Activated B cell treated with CpG ODN at 0.5 μM for 24 hours (primary cell): ENCODE results near the gene SLC35E1. TPM values are rescaled to one million over a fixed set of nuclear protein-coding genes. Genes with fewer than 3 reads are reported as not detected.

Experiments used
- ATAC-seq: fragments of 200-7000 bp; cut with Tn5 transposase; one replicate; pipeline ENCODE4 v1.10.0; 2021; ENCODE audit warnings: low read depth, mild to moderate bottlenecking, moderate library complexity
- CTCF ChIA-PET: fragments of 350-600 bp; sonication (Branson Sonifier 250); formaldehyde crosslinking; loops from one replicate; lab custom pipeline; 2021; ENCODE audit warnings: antibody characterized with exemption; lab: Charles Lee
- POLR2A ChIA-PET: fragments of 350-600 bp; sonication (Branson Sonifier 250); formaldehyde crosslinking; loops from one replicate; lab custom pipeline; 2021; ENCODE audit warnings: antibody characterized with exemption; lab: Charles Lee
- DNase-seq: peaks from one replicate; pipeline ENCODE4 v3.0.0; 2022
- H3K27ac Mint-ChIP-seq: one replicate; pipeline ENCODE4 v1.8.0; 2020; ENCODE audit warnings: mixed read lengths
- H3K27me3 Mint-ChIP-seq: one replicate; pipeline ENCODE4 v1.8.0; 2021; ENCODE audit warnings: mixed read lengths
- H3K36me3 Mint-ChIP-seq: one replicate; pipeline ENCODE4 v1.8.0; 2021; ENCODE audit warnings: low read depth, mixed read lengths
- H3K4me1 Mint-ChIP-seq: one replicate; pipeline ENCODE4 v1.8.0; 2021; ENCODE audit warnings: mixed read lengths
- H3K4me3 Mint-ChIP-seq: one replicate; pipeline ENCODE4 v1.8.0; 2020; ENCODE audit warnings: mild to moderate bottlenecking, mixed read lengths
- H3K9me3 Mint-ChIP-seq: one replicate; pipeline ENCODE4 v1.8.0; 2020; ENCODE audit warnings: mixed read lengths
- intact Hi-C: fragments of 100-400 bp; cut with micrococcal nuclease; formaldehyde crosslinking; loops from one replicate; pipeline ENCODE4 v1.15.1; 2024
- total RNA-seq: library from RNA; stranded (reverse); gene quantifications from 2 replicates; pipeline ENCODE4 v1.2.3, GENCODE V29; 2022
- TF ChIP-seq, protein P1 (sequence below): fragments of 200-600 bp; IDR thresholded peaks from one replicate; pipeline ENCODE4 v1.8.0; 2022; ENCODE audit warnings: antibody characterized with exemption, mild to moderate bottlenecking

Gene SLC35E1
- total RNA-seq, 1 donor from 2014 or later = 51.7 TPM

DNA sequence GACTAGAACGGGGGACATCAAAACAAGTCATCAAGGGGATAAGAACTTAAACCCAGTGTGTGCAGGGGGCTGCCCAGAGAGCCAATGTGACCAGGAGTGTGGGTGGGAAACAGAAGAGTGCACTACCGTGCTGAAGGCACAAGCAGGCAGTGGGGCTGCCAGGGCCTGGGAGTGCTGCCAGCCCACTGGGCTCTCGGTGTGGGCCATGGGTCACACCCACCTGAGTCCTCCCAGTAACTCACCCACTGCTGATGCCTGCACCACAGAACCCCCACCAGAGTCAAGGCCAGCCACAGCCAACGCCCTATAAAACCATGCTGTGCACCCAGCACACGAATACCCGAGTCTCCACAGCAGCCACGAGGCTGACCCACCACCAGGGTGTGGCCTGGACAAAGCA lies 47.2 kb upstream of the SLC35E1 start:
- CTCF ChIA-PET = no interaction called here
- no peak for ATAC-seq
- TF ChIP-seq, protein P1, sequence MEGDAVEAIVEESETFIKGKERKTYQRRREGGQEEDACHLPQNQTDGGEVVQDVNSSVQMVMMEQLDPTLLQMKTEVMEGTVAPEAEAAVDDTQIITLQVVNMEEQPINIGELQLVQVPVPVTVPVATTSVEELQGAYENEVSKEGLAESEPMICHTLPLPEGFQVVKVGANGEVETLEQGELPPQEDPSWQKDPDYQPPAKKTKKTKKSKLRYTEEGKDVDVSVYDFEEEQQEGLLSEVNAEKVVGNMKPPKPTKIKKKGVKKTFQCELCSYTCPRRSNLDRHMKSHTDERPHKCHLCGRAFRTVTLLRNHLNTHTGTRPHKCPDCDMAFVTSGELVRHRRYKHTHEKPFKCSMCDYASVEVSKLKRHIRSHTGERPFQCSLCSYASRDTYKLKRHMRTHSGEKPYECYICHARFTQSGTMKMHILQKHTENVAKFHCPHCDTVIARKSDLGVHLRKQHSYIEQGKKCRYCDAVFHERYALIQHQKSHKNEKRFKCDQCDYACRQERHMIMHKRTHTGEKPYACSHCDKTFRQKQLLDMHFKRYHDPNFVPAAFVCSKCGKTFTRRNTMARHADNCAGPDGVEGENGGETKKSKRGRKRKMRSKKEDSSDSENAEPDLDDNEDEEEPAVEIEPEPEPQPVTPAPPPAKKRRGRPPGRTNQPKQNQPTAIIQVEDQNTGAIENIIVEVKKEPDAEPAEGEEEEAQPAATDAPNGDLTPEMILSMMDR = no peak
- H3K9me3 Mint-ChIP-seq = no peaks in the 10 kb centered on the region
- peaks cover 30% of the 10 kb centered on the region for H3K36me3 Mint-ChIP-seq
- no peaks in the 10 kb centered on the region for H3K27me3 Mint-ChIP-seq
- H3K4me1 Mint-ChIP-seq = peaks cover 89% of the 10 kb centered on the region
- intact Hi-C loops = no loop called here
- H3K27ac Mint-ChIP-seq = peak overlapping the region; percentile 46
- POLR2A ChIA-PET = interaction anchor here (1.3 to 2.6 kb wide), 3 partner anchors 25 to 40 kb away, joined by 3 to 26 read pairs (median 6); no protein-coding TSS in a partner anchor
- no peak for DNase-seq
- H3K4me3 Mint-ChIP-seq = no peak overlapping the region

DNA sequence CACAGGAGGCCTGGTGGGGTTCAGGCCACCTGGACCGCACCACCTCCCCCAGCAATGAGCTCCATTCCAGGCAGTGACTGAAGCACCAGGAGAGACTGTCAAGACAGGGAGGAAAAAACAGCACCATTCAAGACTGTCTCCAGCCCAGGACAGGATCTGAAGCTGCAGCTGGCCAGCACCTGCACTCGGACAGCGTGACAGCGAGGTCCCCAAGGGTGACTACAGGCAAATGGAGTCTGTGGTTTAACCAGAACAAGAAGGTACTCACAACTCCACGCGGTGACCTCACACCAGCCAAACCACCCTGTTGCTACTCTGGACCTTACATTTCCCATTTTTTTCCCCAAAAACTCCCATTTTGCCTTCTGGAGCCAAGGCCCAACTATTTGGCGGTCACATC lies 46.0 kb upstream of the SLC35E1 start:
- Mint-ChIP-seq H3K36me3 (peaks cover 19% of the 10 kb centered on the region), H3K27me3 (no peaks in the 10 kb centered on the region), H3K4me3 (peak overlapping the region; percentile 46), H3K9me3 (no peaks in the 10 kb centered on the region), H3K27ac (peak overlapping the region; percentile 53), H3K4me1 (peaks cover 88% of the 10 kb centered on the region)
- ChIA-PET CTCF (interaction anchor here (0.6 kb wide), 1 partner anchor 17 kb away, joined by 3 read pairs; no protein-coding TSS in a partner anchor), POLR2A (interaction anchor here (0.6 to 2.6 kb wide), 7 partner anchors 17 to 616 kb away, joined by 3 to 26 read pairs (median 4); no protein-coding TSS in a partner anchor)
- intact Hi-C loops = no loop called here
- ATAC-seq (peak; percentile 58), DNase-seq (no peak)
- TF ChIP-seq, protein P1 = no peak

DNA sequence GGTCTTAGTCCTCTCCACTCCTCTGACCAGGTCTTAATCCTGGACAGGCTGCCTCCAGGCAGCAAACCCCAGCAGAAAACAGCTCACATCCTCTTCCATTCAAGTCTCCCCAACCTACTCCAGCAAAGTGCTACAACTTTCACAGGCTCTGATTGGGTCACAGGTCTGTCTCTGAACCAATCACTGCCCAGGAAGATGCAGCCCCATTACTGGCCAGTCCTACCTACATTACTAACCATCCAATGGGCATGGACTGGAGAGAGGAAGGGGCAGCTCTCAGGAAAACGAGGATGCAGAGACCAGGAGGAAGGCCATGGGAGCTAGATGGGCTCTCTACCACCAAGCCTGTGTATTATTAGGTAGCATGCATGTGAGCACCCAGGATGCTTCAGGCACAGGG lies 43.6 kb upstream of the SLC35E1 start:
- H3K27ac Mint-ChIP-seq = no peak overlapping the region
- H3K4me1 Mint-ChIP-seq = peaks cover 97% of the 10 kb centered on the region
- POLR2A ChIA-PET = interaction anchor here (0.7 to 2.0 kb wide), 5 partner anchors 10 to 510 kb away, joined by 3 to 8 read pairs (median 5); no protein-coding TSS in a partner anchor
- no peak overlapping the region for H3K4me3 Mint-ChIP-seq
- ATAC-seq = no peak
- no peak for DNase-seq
- H3K9me3 Mint-ChIP-seq = no peaks in the 10 kb centered on the region
- TF ChIP-seq, protein P1 = no peak
- CTCF ChIA-PET = interaction anchor here (1.1 kb wide), 1 partner anchor 17 kb away, joined by 3 read pairs; no protein-coding TSS in a partner anchor
- peaks cover 9% of the 10 kb centered on the region for H3K36me3 Mint-ChIP-seq
- no peaks in the 10 kb centered on the region for H3K27me3 Mint-ChIP-seq
- intact Hi-C loops = no loop called here

DNA sequence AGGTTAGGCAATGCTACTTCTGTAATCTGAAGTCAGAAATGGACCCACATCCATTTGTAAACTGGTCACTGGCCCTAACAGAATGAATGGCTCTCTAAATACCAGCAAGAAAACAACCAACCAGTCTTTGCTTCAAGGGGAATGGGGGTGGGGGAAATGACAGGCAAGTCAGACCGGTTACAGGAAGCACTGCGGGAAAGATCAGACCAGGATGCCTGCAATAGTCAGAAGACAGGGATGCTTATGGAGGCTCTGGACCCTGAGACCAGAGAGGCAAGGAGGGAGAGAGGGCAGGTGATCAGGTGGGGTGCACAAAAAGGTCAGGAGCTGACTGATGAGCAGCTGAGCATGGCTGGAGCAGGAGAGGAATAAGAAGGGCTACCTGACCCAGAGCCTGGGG lies 42.7 kb upstream of the SLC35E1 start:
- ATAC-seq (no peak), DNase-seq (no peak)
- H3K4me3 Mint-ChIP-seq = peak overlapping the region; percentile 30
- H3K27me3 Mint-ChIP-seq = no peaks in the 10 kb centered on the region
- H3K4me1 Mint-ChIP-seq = peaks cover 96% of the 10 kb centered on the region
- H3K27ac Mint-ChIP-seq = peak overlapping the region; percentile 47
- H3K36me3 Mint-ChIP-seq = peaks cover 5% of the 10 kb centered on the region
- TF ChIP-seq, protein P1 = no peak
- intact Hi-C loops = no loop called here
- CTCF ChIA-PET = no interaction called here
- POLR2A ChIA-PET = interaction anchor here (1.3 to 2.0 kb wide), 3 partner anchors 11 to 29 kb away, joined by 3 to 8 read pairs (median 5); no protein-coding TSS in a partner anchor
- H3K9me3 Mint-ChIP-seq = no peaks in the 10 kb centered on the region

DNA sequence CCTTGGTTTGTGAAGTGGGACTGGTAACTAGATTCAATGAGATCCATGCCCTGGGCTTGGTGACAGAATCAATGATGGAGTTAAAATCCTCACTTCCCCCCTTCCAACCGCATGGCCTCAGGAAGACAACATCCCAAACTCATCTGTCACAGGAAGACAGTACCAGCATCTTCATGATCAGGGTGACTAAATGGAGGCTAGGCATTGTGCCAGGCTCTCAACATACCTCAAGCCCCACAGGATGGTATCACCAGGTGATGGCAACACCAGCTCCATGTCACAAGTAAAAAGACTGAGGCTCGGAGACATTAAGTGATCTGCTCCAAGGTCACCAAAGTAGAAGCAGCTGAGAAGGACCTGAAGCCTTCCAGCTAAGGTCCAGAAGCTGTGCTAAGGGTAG lies 41.6 kb upstream of the SLC35E1 start:
- no peak for ATAC-seq
- H3K4me3 Mint-ChIP-seq = no peak overlapping the region
- peaks cover 93% of the 10 kb centered on the region for H3K4me1 Mint-ChIP-seq
- no peaks in the 10 kb centered on the region for H3K9me3 Mint-ChIP-seq
- no peak overlapping the region for H3K27ac Mint-ChIP-seq
- ChIA-PET POLR2A (interaction anchor here (0.5 to 0.7 kb wide), 2 partner anchors 47 to 602 kb away, joined by 3 to 5 read pairs; partner anchors contain the start of gene TMEM38A), CTCF (interaction anchor here (1.3 kb wide), 1 partner anchor 26 kb away, joined by 4 read pairs; no protein-coding TSS in a partner anchor)
- intact Hi-C loops = no loop called here
- DNase-seq = no peak
- no peaks in the 10 kb centered on the region for H3K27me3 Mint-ChIP-seq
- H3K36me3 Mint-ChIP-seq = peaks cover 5% of the 10 kb centered on the region
- TF ChIP-seq, protein P1 = no peak
